IPS-20b (cell line): ENCODE results near the gene HTRA3.

ENCODE experiments used
- H3K27ac ChIP-seq: one replicate; pipeline ENCODE4 v1.5.1; 2013; ENCODE audit warnings: low read length
- H3K27me3 ChIP-seq: 2 replicates; pipeline ENCODE4 v1.6.1; 2013; ENCODE audit warnings: mild to moderate bottlenecking, low read length, inconsistent platforms; ENCODE audit not compliant: insufficient read depth
- H3K36me3 ChIP-seq: 2 replicates; pipeline ENCODE4 v1.6.1; 2013; ENCODE audit warnings: low read depth, mild to moderate bottlenecking, inconsistent platforms, low read length, moderate library complexity; ENCODE audit not compliant: insufficient read depth
- H3K4me1 ChIP-seq: 2 replicates; pipeline ENCODE4 v1.6.1; 2013; ENCODE audit warnings: mild to moderate bottlenecking, control low read depth, inconsistent platforms, low read length, moderate library complexity; ENCODE audit not compliant: insufficient read depth
- H3K4me3 ChIP-seq: 2 replicates; pipeline ENCODE4 v1.5.1; 2013; ENCODE audit warnings: mild to moderate bottlenecking, low read length, inconsistent platforms
- H3K9ac ChIP-seq: 2 replicates; pipeline ENCODE4 v1.6.1; 2013; ENCODE audit warnings: low read depth, mild to moderate bottlenecking, inconsistent platforms, low read length, moderate library complexity
- H3K9me3 ChIP-seq: 2 replicates; pipeline ENCODE4 v1.6.1; 2013; ENCODE audit warnings: mild to moderate bottlenecking, low read depth, low read length, inconsistent platforms; ENCODE audit not compliant: insufficient read depth

The HTRA3 gene

GRCh38 chr4:8273450-8273849 is 3.9 kb downstream of the HTRA3 start:
- Histone ChIP-seq H3K9me3 (no peaks in the 10 kb centered on the region), H3K27ac (no peak overlapping the region), H3K4me1 (no peaks in the 10 kb centered on the region), H3K27me3 (peaks cover 35% of the 10 kb centered on the region), H3K36me3 (no peaks in the 10 kb centered on the region), H3K4me3 (no peak overlapping the region), H3K9ac (no peak overlapping the region)

DNA sequence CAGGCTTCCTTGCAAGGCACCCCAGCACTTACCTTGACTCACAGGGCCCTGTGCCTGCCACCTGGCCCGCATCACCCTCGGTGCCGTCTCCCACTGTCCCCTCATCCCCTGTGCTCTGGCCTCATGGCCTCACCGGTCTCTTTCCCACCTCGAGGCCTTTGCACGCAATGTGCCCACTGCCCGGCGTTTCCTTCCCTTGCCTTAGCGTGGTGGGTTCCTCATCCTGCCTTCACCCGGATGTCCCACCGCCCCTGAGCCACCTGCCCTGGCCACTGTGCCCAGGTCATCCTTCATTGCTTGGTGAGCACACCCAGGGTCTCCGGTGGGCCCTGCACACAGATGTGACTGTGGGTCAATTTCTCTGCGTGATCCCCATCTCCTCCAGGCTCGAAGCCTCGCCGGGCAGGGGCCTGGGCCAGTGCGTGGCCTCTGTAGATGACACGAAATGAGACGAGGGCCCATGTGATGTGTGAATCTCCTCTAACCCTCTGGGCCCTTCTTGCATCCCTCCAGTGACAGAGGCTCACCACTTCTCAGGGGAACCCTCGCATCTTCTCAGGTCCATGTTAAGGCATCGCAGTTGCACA is 4.6 kb downstream of the HTRA3 start:
- Histone ChIP-seq H3K4me3 (no peak overlapping the region), H3K9me3 (no peaks in the 10 kb centered on the region), H3K9ac (no peak overlapping the region), H3K36me3 (no peaks in the 10 kb centered on the region), H3K27ac (no peak overlapping the region), H3K4me1 (no peaks in the 10 kb centered on the region), H3K27me3 (peaks cover 28% of the 10 kb centered on the region)

DNA sequence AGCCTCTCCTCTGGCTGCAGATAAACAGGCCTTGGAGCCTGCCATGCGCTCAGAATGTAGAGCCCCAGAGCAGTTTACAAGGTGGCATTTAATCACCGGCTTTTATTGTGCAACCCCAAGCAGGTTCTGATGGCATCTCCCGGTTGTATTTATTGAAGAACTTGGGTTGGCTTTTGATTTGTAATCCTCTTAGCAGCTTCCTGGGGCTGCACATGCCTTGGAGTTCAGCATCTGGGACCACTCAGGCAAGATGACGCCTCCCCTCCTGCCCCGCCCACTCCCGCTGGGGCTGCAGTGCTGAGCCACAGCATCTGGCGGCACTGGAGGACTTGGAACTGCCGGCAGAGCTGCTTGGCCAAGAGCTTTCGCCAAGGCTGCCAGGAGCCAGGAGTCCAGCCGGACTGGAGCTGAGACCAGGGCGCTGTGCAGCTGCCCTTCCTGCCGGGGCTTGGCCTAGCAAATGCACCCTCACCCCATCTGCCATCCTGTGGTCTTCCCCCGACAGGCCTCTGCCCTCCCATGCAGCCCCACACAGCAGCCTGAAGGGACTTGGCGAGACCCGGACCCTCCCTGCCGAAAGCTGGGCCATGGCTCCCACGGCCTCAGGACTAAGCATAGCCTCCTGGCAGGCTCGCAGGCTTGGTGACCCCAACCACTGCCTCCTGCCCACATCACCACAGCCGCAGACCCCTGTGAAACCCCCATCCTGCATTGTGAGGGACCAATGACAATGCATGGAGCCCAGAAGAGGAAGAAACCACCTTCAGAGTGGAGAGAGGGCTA is 5.4 kb downstream of the HTRA3 start:
- no peak overlapping the region for H3K27ac ChIP-seq
- H3K9ac ChIP-seq: no peak overlapping the region
- H3K4me1 ChIP-seq: no peaks in the 10 kb centered on the region
- no peak overlapping the region for H3K4me3 ChIP-seq
- no peaks in the 10 kb centered on the region for H3K36me3 ChIP-seq
- no peaks in the 10 kb centered on the region for H3K9me3 ChIP-seq
- H3K27me3 ChIP-seq: peaks cover 23% of the 10 kb centered on the region

DNA sequence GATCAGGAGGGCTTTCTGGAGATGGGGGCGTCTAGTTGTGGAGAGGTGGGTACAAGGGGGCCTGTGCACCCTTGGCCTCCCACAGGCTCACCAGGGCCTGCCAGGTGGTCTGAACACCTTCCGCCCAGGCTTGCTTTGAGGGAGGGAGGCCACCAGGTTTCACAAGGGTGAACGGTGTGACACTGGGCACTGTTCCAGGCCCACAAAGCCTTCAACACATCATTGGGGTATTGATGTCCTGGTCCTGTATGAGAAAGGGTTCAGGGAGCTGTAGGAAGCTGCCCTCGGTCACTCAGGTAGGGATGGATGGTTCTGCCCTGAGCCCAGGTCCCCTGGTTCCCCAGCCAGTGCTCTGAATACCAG is 6.0 kb downstream of the HTRA3 start:
- Histone ChIP-seq H3K36me3 (no peaks in the 10 kb centered on the region), H3K4me3 (no peak overlapping the region), H3K27ac (no peak overlapping the region), H3K9me3 (no peaks in the 10 kb centered on the region), H3K9ac (no peak overlapping the region), H3K27me3 (peaks cover 18% of the 10 kb centered on the region), H3K4me1 (no peaks in the 10 kb centered on the region)

GRCh38 chr4:8276358-8277240 is 7.0 kb downstream of the HTRA3 start:
- no peaks in the 10 kb centered on the region for H3K9me3 ChIP-seq
- no peaks in the 10 kb centered on the region for H3K4me1 ChIP-seq
- no peak overlapping the region for H3K9ac ChIP-seq
- no peaks in the 10 kb centered on the region for H3K36me3 ChIP-seq
- peaks cover 7% of the 10 kb centered on the region for H3K27me3 ChIP-seq
- no peak overlapping the region for H3K27ac ChIP-seq
- H3K4me3 ChIP-seq: no peak overlapping the region

DNA sequence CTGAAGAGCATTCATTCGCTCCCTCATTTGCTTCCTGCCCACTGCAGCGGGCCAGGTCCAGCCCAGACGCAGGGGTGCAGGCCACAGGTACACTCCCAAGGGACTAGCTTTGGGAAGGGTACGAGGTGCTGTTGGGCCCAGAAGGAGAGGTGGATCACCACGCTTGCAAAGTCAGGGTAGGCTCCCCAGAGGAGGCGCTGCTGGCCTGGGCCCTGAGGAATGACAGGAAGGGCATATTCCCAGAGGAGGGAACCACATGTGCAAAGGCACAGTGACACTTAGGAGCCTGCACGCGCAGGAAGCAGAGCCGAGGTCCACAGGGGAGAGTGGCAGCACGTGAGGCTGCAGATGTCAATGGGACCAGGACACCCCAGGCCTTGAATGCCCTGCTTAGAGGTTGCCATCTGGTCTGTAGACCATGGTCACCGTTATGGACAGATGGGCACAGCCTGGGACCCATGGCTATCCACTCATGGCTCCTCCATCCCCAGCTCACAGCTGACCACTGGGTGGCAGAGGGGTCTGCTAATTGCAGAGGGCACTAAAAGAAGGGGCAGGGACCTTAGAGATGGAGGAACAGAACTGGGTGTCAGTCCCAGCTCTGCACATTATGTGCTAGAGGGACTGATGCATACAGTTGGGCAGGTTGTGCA is 7.9 kb downstream of the HTRA3 start:
- Histone ChIP-seq H3K27me3 (no peaks in the 10 kb centered on the region), H3K9ac (no peak overlapping the region), H3K9me3 (no peaks in the 10 kb centered on the region), H3K27ac (no peak overlapping the region), H3K4me3 (no peak overlapping the region), H3K4me1 (no peaks in the 10 kb centered on the region), H3K36me3 (no peaks in the 10 kb centered on the region)

DNA sequence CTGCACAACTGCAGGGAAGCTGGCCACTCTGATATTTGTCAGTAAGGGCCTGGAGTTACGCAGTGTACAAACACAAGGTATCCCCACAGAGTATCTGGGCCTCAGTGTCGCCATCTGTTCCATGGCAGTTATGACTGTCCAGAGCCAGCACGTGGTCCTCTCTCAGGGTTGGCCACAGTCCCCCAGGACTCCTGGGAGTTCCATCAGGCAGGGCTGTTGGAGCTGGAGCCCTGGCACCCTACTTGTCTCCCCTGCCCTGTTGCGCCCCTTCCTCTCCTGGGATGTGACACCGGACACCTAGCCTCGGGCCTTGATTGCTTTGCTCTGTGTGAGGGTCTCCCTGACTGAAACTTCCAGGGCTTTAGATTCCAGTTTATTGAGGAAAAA is 8.4 kb downstream of the HTRA3 start:
- no peak overlapping the region for H3K4me3 ChIP-seq
- no peak overlapping the region for H3K27ac ChIP-seq
- no peak overlapping the region for H3K9ac ChIP-seq
- no peaks in the 10 kb centered on the region for H3K36me3 ChIP-seq
- H3K4me1 ChIP-seq: no peaks in the 10 kb centered on the region
- H3K9me3 ChIP-seq: no peaks in the 10 kb centered on the region
- H3K27me3 ChIP-seq: no peaks in the 10 kb centered on the region

GRCh38 chr4:8278421-8279287 is 9.1 kb downstream of the HTRA3 start:
- H3K4me3 ChIP-seq: no peak overlapping the region
- no peaks in the 10 kb centered on the region for H3K4me1 ChIP-seq
- no peak overlapping the region for H3K27ac ChIP-seq
- no peaks in the 10 kb centered on the region for H3K9me3 ChIP-seq
- H3K36me3 ChIP-seq: no peaks in the 10 kb centered on the region
- no peak overlapping the region for H3K9ac ChIP-seq
- no peaks in the 10 kb centered on the region for H3K27me3 ChIP-seq

DNA sequence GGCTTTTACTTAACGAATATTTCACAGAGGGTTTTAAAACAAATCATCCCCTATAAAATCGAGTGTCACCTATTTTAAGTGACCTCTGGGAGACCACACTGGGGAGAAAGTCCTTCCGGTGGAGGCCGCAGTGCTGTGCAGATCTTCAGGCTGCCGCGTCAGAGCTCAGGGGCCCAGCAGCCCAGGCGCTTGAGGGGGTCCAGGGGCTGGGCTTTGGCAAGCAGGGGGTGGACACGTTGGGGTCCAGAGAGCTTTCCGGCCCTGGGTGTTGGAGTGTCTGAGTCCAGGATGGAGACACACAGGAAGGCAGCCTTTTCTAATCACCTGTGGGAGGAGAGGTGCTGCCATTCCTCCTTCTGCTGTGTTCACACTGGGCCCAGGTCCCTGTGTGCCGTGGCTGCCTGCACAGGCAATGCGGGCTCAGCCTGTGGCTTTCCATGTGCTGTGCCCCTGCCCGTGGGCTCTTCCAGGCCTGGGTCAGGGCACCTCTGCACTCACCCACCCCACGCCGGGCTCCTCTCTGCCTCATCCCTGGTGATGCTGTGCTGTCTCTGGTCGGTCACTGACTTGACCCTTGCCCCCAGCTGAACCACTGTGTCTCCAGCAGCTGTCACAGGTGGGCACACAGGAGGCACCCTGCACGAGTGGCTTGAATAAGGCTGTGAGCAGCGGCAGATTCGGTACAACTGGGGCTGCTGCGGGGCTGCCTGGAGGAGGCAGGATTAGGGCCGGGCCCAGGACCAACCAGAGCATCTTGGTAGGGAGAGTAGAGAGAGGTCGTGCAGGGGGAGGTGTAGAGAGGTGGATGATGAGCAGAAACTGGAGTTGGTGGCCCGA is 10.0 kb downstream of the HTRA3 start:
- Histone ChIP-seq H3K4me1 (no peaks in the 10 kb centered on the region), H3K27ac (no peak overlapping the region), H3K36me3 (no peaks in the 10 kb centered on the region), H3K9me3 (no peaks in the 10 kb centered on the region), H3K27me3 (no peaks in the 10 kb centered on the region), H3K4me3 (no peak overlapping the region), H3K9ac (no peak overlapping the region)

GRCh38 chr4:8280158-8280875 is 10.8 kb downstream of the HTRA3 start:
- Histone ChIP-seq H3K9me3 (no peaks in the 10 kb centered on the region), H3K27ac (no peak overlapping the region), H3K9ac (no peak overlapping the region), H3K4me1 (no peaks in the 10 kb centered on the region), H3K27me3 (no peaks in the 10 kb centered on the region), H3K36me3 (no peaks in the 10 kb centered on the region), H3K4me3 (no peak overlapping the region)
